Gastrocnemius medialis (tissue), 4 donors: ENCODE results near the gene GALNT10.

Source experiments
- POLR2A ChIP-seq, 2 donors: fragments of 450-650 bp; IDR thresholded peaks; one replicate each; pipeline ENCODE4 v1.6.1; 2017; ENCODE audit warnings: antibody characterized with exemption in 2 of 2, mild to moderate bottlenecking in 2 of 2, moderate library complexity in 2 of 2
- TF ChIP-seq, protein P1 (sequence below), 5 experiments: fragments of 450-650 bp in 3 of 5; fragments of 200-600 bp in 2 of 5; sonication (generic) in 2 of 5; IDR thresholded peaks in 4 of 5; conservative IDR thresholded peaks in 1 of 5; 1 replicate in 4 of 5; 2 replicates in 1 of 5; pipeline ENCODE4 v1.5.1; 2016 to 2019; ENCODE audit warnings: antibody characterized with exemption in 5 of 5, mild to moderate bottlenecking in 3 of 5, moderate library complexity in 3 of 5

DNA sequence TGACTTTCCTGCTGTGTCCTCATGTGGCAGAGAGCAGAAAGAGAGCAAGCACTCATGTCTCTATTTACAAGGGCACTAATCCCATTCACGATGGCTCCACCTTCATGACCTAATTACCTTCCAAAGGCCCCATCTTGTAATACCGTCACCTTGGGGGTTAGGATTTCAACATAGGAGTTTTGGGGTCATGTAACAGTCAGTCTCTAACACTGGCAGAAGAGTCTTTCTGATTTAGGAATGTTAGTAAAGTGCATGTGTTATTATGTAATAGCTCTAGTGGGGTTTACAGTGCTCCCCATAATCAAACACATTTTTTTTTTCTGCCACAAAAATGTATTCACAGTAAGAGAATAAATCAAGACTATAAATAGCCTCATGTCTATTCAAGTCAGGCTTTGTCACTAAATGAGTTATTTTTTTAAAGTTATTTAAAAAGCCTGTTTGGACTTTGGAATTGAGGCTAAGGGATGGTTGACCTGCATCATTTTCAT, 19.1 kb downstream of the GALNT10 start:
- TF ChIP-seq POLR2A (IDR thresholded peaks at IDR 0.05), result no peak
- TF ChIP-seq, protein P1, sequence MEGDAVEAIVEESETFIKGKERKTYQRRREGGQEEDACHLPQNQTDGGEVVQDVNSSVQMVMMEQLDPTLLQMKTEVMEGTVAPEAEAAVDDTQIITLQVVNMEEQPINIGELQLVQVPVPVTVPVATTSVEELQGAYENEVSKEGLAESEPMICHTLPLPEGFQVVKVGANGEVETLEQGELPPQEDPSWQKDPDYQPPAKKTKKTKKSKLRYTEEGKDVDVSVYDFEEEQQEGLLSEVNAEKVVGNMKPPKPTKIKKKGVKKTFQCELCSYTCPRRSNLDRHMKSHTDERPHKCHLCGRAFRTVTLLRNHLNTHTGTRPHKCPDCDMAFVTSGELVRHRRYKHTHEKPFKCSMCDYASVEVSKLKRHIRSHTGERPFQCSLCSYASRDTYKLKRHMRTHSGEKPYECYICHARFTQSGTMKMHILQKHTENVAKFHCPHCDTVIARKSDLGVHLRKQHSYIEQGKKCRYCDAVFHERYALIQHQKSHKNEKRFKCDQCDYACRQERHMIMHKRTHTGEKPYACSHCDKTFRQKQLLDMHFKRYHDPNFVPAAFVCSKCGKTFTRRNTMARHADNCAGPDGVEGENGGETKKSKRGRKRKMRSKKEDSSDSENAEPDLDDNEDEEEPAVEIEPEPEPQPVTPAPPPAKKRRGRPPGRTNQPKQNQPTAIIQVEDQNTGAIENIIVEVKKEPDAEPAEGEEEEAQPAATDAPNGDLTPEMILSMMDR (IDR thresholded peaks at IDR 0.05 in 4 of 5, conservative IDR thresholded peaks at IDR 0.05 in 1 of 5), result no peak
